Naive thymus-derived CD8-positive, alpha-beta T cell (primary cell): Measurements from ENCODE around the gene PDE11A. TPM values are rescaled to one million over a fixed set of nuclear protein-coding genes. Genes with fewer than 3 reads are reported as not detected.

Source experiments
- ATAC-seq, 2 donors: fragments of 150-1000 bp; cut with Tn5 transposase in 1 of 2; sonication (Bioruptor Pico), chemical (Tn5 transposase) in 1 of 2; 1 replicate in 1 of 2; 2 replicates in 1 of 2; pipeline ENCODE4 v1.10.0; 2021; ENCODE audit warnings: mild to moderate bottlenecking in 2 of 2, moderate library complexity in 2 of 2
- POLR2A ChIA-PET: fragments of 350-600 bp; sonication (Branson Sonifier 250); formaldehyde crosslinking; loops from one replicate; lab custom pipeline; 2021; ENCODE audit warnings: antibody characterized with exemption; lab: Charles Lee
- DNase-seq, 10 donors: peaks; one replicate each; pipeline versions ENCODE4 v3.0.0 to v3.0.0-alpha.2; 2020 to 2022
- H3K27ac Mint-ChIP-seq, 10 donors: one replicate each; pipeline ENCODE4 v1.8.0; 2020 to 2022; ENCODE audit warnings: mild to moderate bottlenecking in 10 of 10, mixed read lengths in 10 of 10, moderate library complexity in 4 of 10, inconsistent platforms in 1 of 10
- H3K27me3 Mint-ChIP-seq, 5 donors: one replicate each; pipeline ENCODE4 v1.8.0; 2021 to 2022; ENCODE audit warnings: mixed read lengths in 5 of 5
- H3K36me3 Mint-ChIP-seq, 3 donors: one replicate each; pipeline ENCODE4 v1.8.0; 2020 to 2022; ENCODE audit warnings: mixed read lengths in 3 of 3, mild to moderate bottlenecking in 2 of 3, inconsistent platforms in 1 of 3
- H3K4me1 Mint-ChIP-seq, 4 donors: one replicate each; pipeline ENCODE4 v1.8.0; 2021 to 2022; ENCODE audit warnings: mixed read lengths in 4 of 4
- H3K4me3 Mint-ChIP-seq, 10 donors: one replicate each; pipeline ENCODE4 v1.8.0; 2020 to 2022; ENCODE audit warnings: mild to moderate bottlenecking in 10 of 10, mixed read lengths in 10 of 10, moderate library complexity in 6 of 10, inconsistent platforms in 1 of 10
- H3K9me3 Mint-ChIP-seq, 9 donors: one replicate each; pipeline ENCODE4 v1.8.0; 2020 to 2022; ENCODE audit warnings: mixed read lengths in 9 of 9, mild to moderate bottlenecking in 3 of 9, inconsistent platforms in 1 of 9, moderate library complexity in 1 of 9
- polyA plus RNA-seq, 3 donors: library from polyadenylated mRNA; unstranded; fragments of 300-500 nt; fragmentation: Illumina TruSeq; gene quantifications; one replicate each; pipeline ENCODE4 v1.2.3, GENCODE V29; 2021
- total RNA-seq, 8 experiments: library from RNA in 2 of 8; stranded (reverse) in 2 of 8; gene quantifications; one replicate each; pipeline ENCODE4 v1.2.3 and lab custom pipeline; 2021 to 2026

The PDE11A gene
- total and polyA plus RNA-seq, 5 experiments from 2014 or later = not detected

- H3K27me3 Mint-ChIP-seq = peaks cover 0 to 12% (median 2%) of the 10 kb centered on the region in 5 donors
- no peak for ATAC-seq
- H3K9me3 Mint-ChIP-seq = peaks cover 0 to 8% (median 0%) of the 10 kb centered on the region in 9 donors
- H3K4me3 Mint-ChIP-seq = no peak overlapping the region
- no peaks in the 10 kb centered on the region for H3K36me3 Mint-ChIP-seq
- POLR2A ChIA-PET = no interaction called here
- H3K27ac Mint-ChIP-seq = no peak overlapping the region
- no peaks in the 10 kb centered on the region for H3K4me1 Mint-ChIP-seq
- no peak for DNase-seq
Measured at GRCh38 chr2:177584030-177584692, 488.4 kb downstream of the PDE11A start.

GRCh38 chr2:177582000-177582399 lies 490.6 kb downstream of the PDE11A start:
- ATAC-seq (no peak), DNase-seq (no peak)
- Mint-ChIP-seq H3K27ac (no peak overlapping the region), H3K4me3 (no peak overlapping the region), H3K36me3 (no peaks in the 10 kb centered on the region), H3K27me3 (peaks cover 0 to 10% (median 1%) of the 10 kb centered on the region in 5 donors), H3K4me1 (no peaks in the 10 kb centered on the region), H3K9me3 (peaks cover 0 to 8% (median 0%) of the 10 kb centered on the region in 9 donors)
- POLR2A ChIA-PET = no interaction called here

GRCh38 chr2:177579486-177580036 lies 493.0 kb downstream of the PDE11A start:
- Mint-ChIP-seq H3K27me3 (peaks cover 0 to 10% (median 1%) of the 10 kb centered on the region in 5 donors), H3K36me3 (no peaks in the 10 kb centered on the region), H3K4me3 (no peak overlapping the region), H3K9me3 (peaks cover 0 to 8% (median 0%) of the 10 kb centered on the region in 9 donors), H3K27ac (no peak overlapping the region), H3K4me1 (no peaks in the 10 kb centered on the region)
- DNase-seq (no peak), ATAC-seq (no peak)
- POLR2A ChIA-PET = no interaction called here

GRCh38 chr2:177578454-177578853 lies 494.1 kb downstream of the PDE11A start:
- no peak for ATAC-seq
- no peak for DNase-seq
- Mint-ChIP-seq H3K27me3 (peaks cover 0 to 12% (median 1%) of the 10 kb centered on the region in 5 donors), H3K27ac (no peak overlapping the region), H3K36me3 (no peaks in the 10 kb centered on the region), H3K4me3 (no peak overlapping the region), H3K9me3 (peaks cover 0 to 8% (median 0%) of the 10 kb centered on the region in 9 donors), H3K4me1 (peaks cover 0 to 1% (median 0%) of the 10 kb centered on the region in 4 donors)
- POLR2A ChIA-PET = no interaction called here

- peaks cover 0 to 10% (median 3%) of the 10 kb centered on the region in 5 donors for H3K27me3 Mint-ChIP-seq
- POLR2A ChIA-PET = no interaction called here
- H3K9me3 Mint-ChIP-seq = peaks cover 0 to 4% (median 0%) of the 10 kb centered on the region in 9 donors
- H3K27ac Mint-ChIP-seq = no peak overlapping the region
- ATAC-seq (no peak), DNase-seq (no peak)
- H3K36me3 Mint-ChIP-seq = no peaks in the 10 kb centered on the region
- H3K4me1 Mint-ChIP-seq = peaks cover 0 to 1% (median 0%) of the 10 kb centered on the region in 4 donors
- H3K4me3 Mint-ChIP-seq = no peak overlapping the region
Measured at GRCh38 chr2:177577075-177577474, 495.5 kb downstream of the PDE11A start.

- no peak for DNase-seq
- Mint-ChIP-seq H3K9me3 (no peaks in the 10 kb centered on the region), H3K27me3 (peaks cover 0 to 3% (median 2%) of the 10 kb centered on the region in 5 donors), H3K27ac (no peak overlapping the region), H3K4me3 (no peak overlapping the region), H3K4me1 (peaks cover 0 to 1% (median 0%) of the 10 kb centered on the region in 4 donors), H3K36me3 (no peaks in the 10 kb centered on the region)
- no peak for ATAC-seq
- POLR2A ChIA-PET = no interaction called here
Measured at GRCh38 chr2:177575358-177575757, 497.2 kb downstream of the PDE11A start.

- H3K9me3 Mint-ChIP-seq = no peaks in the 10 kb centered on the region
- H3K27me3 Mint-ChIP-seq = peaks cover 0 to 3% (median 2%) of the 10 kb centered on the region in 5 donors
- DNase-seq (no peak), ATAC-seq (no peak)
- no peaks in the 10 kb centered on the region for H3K36me3 Mint-ChIP-seq
- no peak overlapping the region for H3K4me3 Mint-ChIP-seq
- peaks cover 0 to 1% (median 0%) of the 10 kb centered on the region in 4 donors for H3K4me1 Mint-ChIP-seq
- H3K27ac Mint-ChIP-seq = no peak overlapping the region
- POLR2A ChIA-PET = no interaction called here
Measured at GRCh38 chr2:177574356-177574755, 498.2 kb downstream of the PDE11A start.

Other genes with a start within 250 kb of the PDE11A start
- gene RBM45, start 39.7 kb upstream of the PDE11A start, total RNA-seq = 10 to 100 TPM; 16.6 to 18.4 TPM
- 1 to 10 TPM; 8.8 to 9.9 (median 9.6) TPM for gene RBM45, start 39.7 kb upstream of the PDE11A start, polyA plus RNA-seq
- gene OSBPL6, start 121.7 kb upstream of the PDE11A start, total RNA-seq = under 1 TPM in 1 of 2 experiments, not detected in 1; 0.16 TPM
- gene OSBPL6, start 121.7 kb upstream of the PDE11A start, polyA plus RNA-seq = under 1 TPM in 1 of 3 donors, not detected in 2; 0.67 TPM